Effector memory CD8-positive, alpha-beta T cell (primary cell): Measurements from ENCODE around the gene HIGD2A.

Experiments used
- ATAC-seq: fragments of 150-1000 bp; cut with Tn5 transposase; replicated peaks from 2 replicates; pipeline ENCODE4 v1.10.0; 2021; ENCODE audit warnings: mild to moderate bottlenecking, moderate library complexity
- DNase-seq, 3 experiments: peaks; one replicate each; pipeline ENCODE4 v3.0.0; 2021
- H3K27ac Mint-ChIP-seq, 2 donors: one replicate each; pipeline ENCODE4 v1.8.0; 2022; ENCODE audit warnings: mild to moderate bottlenecking in 2 of 2, mixed read lengths in 2 of 2, moderate library complexity in 2 of 2
- H3K27me3 Mint-ChIP-seq, 2 donors: one replicate each; pipeline ENCODE4 v1.8.0; 2022; ENCODE audit warnings: mixed read lengths in 2 of 2
- H3K36me3 Mint-ChIP-seq: one replicate; pipeline ENCODE4 v1.8.0; 2022; ENCODE audit warnings: mild to moderate bottlenecking, moderate library complexity, mixed read lengths; ENCODE audit not compliant: insufficient read depth
- H3K4me1 Mint-ChIP-seq, 2 donors: one replicate each; pipeline ENCODE4 v1.8.0; 2022; ENCODE audit warnings: low read depth in 2 of 2, mixed read lengths in 2 of 2
- H3K4me3 Mint-ChIP-seq, 2 donors: one replicate each; pipeline ENCODE4 v1.8.0; 2022; ENCODE audit warnings: mild to moderate bottlenecking in 2 of 2, mixed read lengths in 2 of 2, moderate library complexity in 2 of 2
- H3K9me3 Mint-ChIP-seq, 2 donors: one replicate each; pipeline ENCODE4 v1.8.0; 2022; ENCODE audit warnings: mixed read lengths in 2 of 2

HIGD2A gene

GRCh38 chr5:176381979-176382378 is 6.6 kb upstream of the HIGD2A start:
- no peak overlapping the region for H3K4me3 Mint-ChIP-seq
- no peak for ATAC-seq
- H3K9me3 Mint-ChIP-seq: no peaks in the 10 kb centered on the region
- H3K4me1 Mint-ChIP-seq: peaks cover 7 to 15% of the 10 kb centered on the region in 2 donors
- H3K36me3 Mint-ChIP-seq: peaks cover 31% of the 10 kb centered on the region
- H3K27ac Mint-ChIP-seq: peak overlapping the region in 1 of 2 donors; percentile 38
- DNase-seq: no peak
- H3K27me3 Mint-ChIP-seq: no peaks in the 10 kb centered on the region

- DNase-seq (no peak), ATAC-seq (no peak)
- H3K27me3 Mint-ChIP-seq: no peaks in the 10 kb centered on the region
- peaks cover 31% of the 10 kb centered on the region for H3K36me3 Mint-ChIP-seq
- H3K4me3 Mint-ChIP-seq: no peak overlapping the region
- no peaks in the 10 kb centered on the region for H3K9me3 Mint-ChIP-seq
- H3K27ac Mint-ChIP-seq: no peak overlapping the region
- peaks cover 15 to 22% of the 10 kb centered on the region in 2 donors for H3K4me1 Mint-ChIP-seq
Measured at GRCh38 chr5:176382721-176383120, 5.8 kb upstream of the HIGD2A start.

GRCh38 chr5:176383248-176383905 is 5.2 kb upstream of the HIGD2A start:
- Mint-ChIP-seq H3K27ac (no peak overlapping the region), H3K9me3 (no peaks in the 10 kb centered on the region), H3K4me3 (no peak overlapping the region), H3K36me3 (peaks cover 31% of the 10 kb centered on the region), H3K27me3 (no peaks in the 10 kb centered on the region), H3K4me1 (peaks cover 18 to 26% of the 10 kb centered on the region in 2 donors)
- no peak for DNase-seq
- no peak for ATAC-seq

GRCh38 chr5:176383961-176384360 is 4.6 kb upstream of the HIGD2A start:
- Mint-ChIP-seq H3K4me1 (peaks cover 18 to 26% of the 10 kb centered on the region in 2 donors), H3K36me3 (peaks cover 36% of the 10 kb centered on the region), H3K4me3 (no peak overlapping the region), H3K27ac (no peak overlapping the region), H3K9me3 (no peaks in the 10 kb centered on the region), H3K27me3 (no peaks in the 10 kb centered on the region)
- no peak for ATAC-seq
- no peak for DNase-seq

GRCh38 chr5:176384366-176384930 is 4.1 kb upstream of the HIGD2A start:
- Mint-ChIP-seq H3K4me1 (peaks cover 21 to 28% of the 10 kb centered on the region in 2 donors), H3K36me3 (peaks cover 41% of the 10 kb centered on the region), H3K4me3 (no peak overlapping the region), H3K9me3 (no peaks in the 10 kb centered on the region), H3K27ac (no peak overlapping the region), H3K27me3 (no peaks in the 10 kb centered on the region)
- DNase-seq (no peak), ATAC-seq (no peak)

GRCh38 chr5:176384991-176385390 is 3.6 kb upstream of the HIGD2A start:
- ATAC-seq (no peak), DNase-seq (no peak)
- H3K27me3 Mint-ChIP-seq: no peaks in the 10 kb centered on the region
- peaks cover 42% of the 10 kb centered on the region for H3K36me3 Mint-ChIP-seq
- H3K4me3 Mint-ChIP-seq: no peak overlapping the region
- no peaks in the 10 kb centered on the region for H3K9me3 Mint-ChIP-seq
- H3K27ac Mint-ChIP-seq: no peak overlapping the region
- peaks cover 23 to 29% of the 10 kb centered on the region in 2 donors for H3K4me1 Mint-ChIP-seq

- no peak for DNase-seq
- Mint-ChIP-seq H3K4me1 (peaks cover 23 to 29% of the 10 kb centered on the region in 2 donors), H3K27ac (peak overlapping the region; percentile 35 to 74), H3K9me3 (no peaks in the 10 kb centered on the region), H3K4me3 (no peak overlapping the region), H3K27me3 (no peaks in the 10 kb centered on the region), H3K36me3 (peaks cover 45% of the 10 kb centered on the region)
- ATAC-seq: no peak
Measured at GRCh38 chr5:176386491-176386890, 2.1 kb upstream of the HIGD2A start.

GRCh38 chr5:176387384-176387925 is 1.1 kb upstream of the HIGD2A start:
- Mint-ChIP-seq H3K27me3 (no peaks in the 10 kb centered on the region), H3K27ac (peak overlapping the region; percentile 89 to 94), H3K9me3 (no peaks in the 10 kb centered on the region), H3K4me1 (peaks cover 23 to 29% of the 10 kb centered on the region in 2 donors), H3K36me3 (peaks cover 49% of the 10 kb centered on the region), H3K4me3 (peak overlapping the region; percentile 94 to 95)
- ATAC-seq: no peak
- DNase-seq: no peak

- Mint-ChIP-seq H3K27me3 (no peaks in the 10 kb centered on the region), H3K36me3 (peaks cover 53% of the 10 kb centered on the region), H3K4me3 (peak overlapping the region; percentile 94 to 95), H3K9me3 (no peaks in the 10 kb centered on the region), H3K27ac (peak overlapping the region; percentile 89 to 94), H3K4me1 (peaks cover 23 to 29% of the 10 kb centered on the region in 2 donors)
- no peak for ATAC-seq
- DNase-seq: peak in 1 of 3 experiments; percentile 9
Measured at GRCh38 chr5:176388003-176388443, 528 bp upstream of the HIGD2A start.

GRCh38 chr5:176389135-176390123 is 878 bp downstream of the HIGD2A start:
- no peaks in the 10 kb centered on the region for H3K27me3 Mint-ChIP-seq
- DNase-seq: no peak
- H3K9me3 Mint-ChIP-seq: no peaks in the 10 kb centered on the region
- H3K4me3 Mint-ChIP-seq: peak overlapping the region; percentile 94 to 95
- peak overlapping the region; percentile 94 to 96 for H3K27ac Mint-ChIP-seq
- ATAC-seq: peak; percentile 44
- H3K36me3 Mint-ChIP-seq: peaks cover 44% of the 10 kb centered on the region
- H3K4me1 Mint-ChIP-seq: peaks cover 23 to 29% of the 10 kb centered on the region in 2 donors

- DNase-seq: no peak
- no peaks in the 10 kb centered on the region for H3K9me3 Mint-ChIP-seq
- H3K4me3 Mint-ChIP-seq: no peak overlapping the region
- H3K36me3 Mint-ChIP-seq: peaks cover 43% of the 10 kb centered on the region
- H3K27me3 Mint-ChIP-seq: no peaks in the 10 kb centered on the region
- H3K27ac Mint-ChIP-seq: no peak overlapping the region
- no peak for ATAC-seq
- H3K4me1 Mint-ChIP-seq: peaks cover 21 to 25% of the 10 kb centered on the region in 2 donors
Measured at GRCh38 chr5:176391479-176391878, 2.9 kb downstream of the HIGD2A start.

- Mint-ChIP-seq H3K4me1 (peaks cover 16 to 21% of the 10 kb centered on the region in 2 donors), H3K36me3 (peaks cover 45% of the 10 kb centered on the region), H3K9me3 (no peaks in the 10 kb centered on the region), H3K27ac (no peak overlapping the region), H3K4me3 (no peak overlapping the region), H3K27me3 (no peaks in the 10 kb centered on the region)
- DNase-seq (no peak), ATAC-seq (no peak)
Measured at GRCh38 chr5:176391999-176392398, 3.4 kb downstream of the HIGD2A start.

- ATAC-seq: no peak
Measured at GRCh38 chr5:176392526-176392925, 4.0 kb downstream of the HIGD2A start.

More at GRCh38 chr5:176392526-176392925, 4.0 kb downstream of the HIGD2A start:
- Mint-ChIP-seq H3K4me1 (peaks cover 11 to 16% of the 10 kb centered on the region in 2 donors), H3K36me3 (peaks cover 48% of the 10 kb centered on the region), H3K4me3 (no peak overlapping the region), H3K27ac (no peak overlapping the region), H3K27me3 (no peaks in the 10 kb centered on the region), H3K9me3 (no peaks in the 10 kb centered on the region)
- no peak for DNase-seq
